HepG2 (cell line): ENCODE data around the gene ELANE. TPM values are rescaled to one million over a fixed set of nuclear protein-coding genes. Genes with fewer than 3 reads are reported as not detected.

Source experiments
- ATAC-seq: fragments of 200-7000 bp; cut with Tn5 transposase; 3 replicates; pipeline ENCODE4 v1.9.1; 2020; ENCODE audit warnings: mild to moderate bottlenecking, moderate library complexity
- BruUV-seq: library from RNA; stranded (reverse); fragments of 400-500 nt; replicated peaks from 2 replicates; lab custom pipeline; 2021; lab: Mats Ljungman, UMichigan
- CTCF ChIA-PET: fragments of 300-600 bp; formaldehyde crosslinking; extraction: SDS; loops from one replicate; lab custom pipeline; 2021; ENCODE audit warnings: low total read pairs, inconsistent platforms, low intra/inter-chr PET ratio; lab: Yijun Ruan, JAX
- POLR2A ChIA-PET: fragments of 350-600 bp; sonication (Branson Sonifier 250); formaldehyde crosslinking; loops from one replicate; lab custom pipeline; 2020; ENCODE audit warnings: antibody characterized with exemption, inconsistent platforms; lab: Yijun Ruan, JAX
- DNase-seq: peaks from one replicate; pipeline ENCODE4 v3.0.0-alpha.2; 2015; ENCODE audit warnings: low spot score
- FAIRE-seq: peaks from 3 replicates; lab custom pipeline; 2011; peaks lifted over from hg19 to GRCh38; lab: Jason Lieb, UNC
- H2AFZ ChIP-seq: one replicate; pipeline ENCODE4 v1.6.1; 2011; ENCODE audit warnings: low read length, inconsistent platforms
- H3K27ac ChIP-seq: fragments of 300-600 bp; 3 replicates; pipeline ENCODE4 v1.8.0; 2011; ENCODE audit warnings: mixed run types, mild to moderate bottlenecking, mixed read lengths, low read length, inconsistent platforms; ENCODE audit not compliant: insufficient read depth; ENCODE audit errors: extremely low read length
- H3K27me3 ChIP-seq, 2 experiments: fragments of 200-600 bp in 1 of 2; 2 replicates in 1 of 2; 3 replicates in 1 of 2; pipeline versions ENCODE4 v1.6.0 to v1.8.0; 2011; ENCODE audit warnings: low read length in 2 of 2, mild to moderate bottlenecking in 2 of 2, moderate library complexity in 2 of 2, inconsistent platforms in 1 of 2; ENCODE audit not compliant: insufficient read depth in 2 of 2, control insufficient read depth in 1 of 2
- H3K36me3 ChIP-seq, 2 experiments: fragments of 200-600 bp in 1 of 2; replicated peaks in 1 of 2; 2 replicates in 1 of 2; 3 replicates in 1 of 2; pipeline versions ENCODE4 v1.5.1 to v1.8.0; 2011; ENCODE audit warnings: low read length in 2 of 2, inconsistent platforms in 1 of 2; ENCODE audit not compliant: insufficient read depth in 2 of 2, control insufficient read depth in 1 of 2
- H3K4me1 ChIP-seq: 2 replicates; pipeline ENCODE4 v1.5.1; 2012; ENCODE audit warnings: low read length, inconsistent platforms; ENCODE audit not compliant: insufficient read depth
- H3K4me2 ChIP-seq: 2 replicates; pipeline ENCODE4 v1.6.0; 2011; ENCODE audit warnings: low read depth, low read length, inconsistent platforms
- H3K4me3 ChIP-seq, 3 experiments: fragments of 200-600 bp in 1 of 3; sonication (generic), shearing (Covaris generic) in 1 of 3; replicated peaks in 1 of 3; 2 replicates each; pipeline ENCODE4 v1.5.1; 2011 to 2016; ENCODE audit warnings: low read length in 3 of 3, inconsistent platforms in 2 of 3, low read depth in 2 of 3, mild to moderate bottlenecking in 2 of 3, control low read depth in 1 of 3, mixed read lengths in 1 of 3; ENCODE audit not compliant: insufficient read depth in 1 of 3
- H3K79me2 ChIP-seq: one replicate; pipeline ENCODE4 v1.6.1; 2011; ENCODE audit warnings: low read length, inconsistent platforms; ENCODE audit not compliant: insufficient read depth
- H3K9ac ChIP-seq: 2 replicates; pipeline ENCODE4 v1.6.0; 2011; ENCODE audit warnings: mild to moderate bottlenecking, low read depth, low read length, inconsistent platforms; ENCODE audit not compliant: insufficient read depth
- H3K9me3 ChIP-seq: 2 replicates; pipeline ENCODE4 v1.5.1; 2012; ENCODE audit warnings: mild to moderate bottlenecking, low read length
- H4K20me1 ChIP-seq: 2 replicates; pipeline ENCODE4 v1.6.0; 2011; ENCODE audit warnings: inconsistent platforms, mild to moderate bottlenecking, low read length, moderate library complexity; ENCODE audit not compliant: insufficient read depth
- AGO1 ChIP-seq: fragments of 200-400 bp; formaldehyde crosslinking; IDR thresholded peaks from 2 replicates; pipeline ENCODE4 v1.6.1; 2017; ENCODE audit warnings: mild to moderate bottlenecking, low read depth, low read length, moderate library complexity; ENCODE audit not compliant: poor library complexity, severe bottlenecking
- AKAP8 ChIP-seq: sonication (generic); formaldehyde crosslinking; IDR thresholded peaks from 2 replicates; pipeline ENCODE4 v1.5.1; 2020; ENCODE audit warnings: mild to moderate bottlenecking, missing genetic modification reagents
- CREBL2 ChIP-seq: sonication (generic); formaldehyde crosslinking; IDR thresholded peaks from 2 replicates; pipeline ENCODE4 v1.8.1; 2023; ENCODE audit warnings: missing genetic modification reagents, mild to moderate bottlenecking, borderline replicate concordance
- HOXA3 ChIP-seq: sonication (generic); formaldehyde crosslinking; IDR thresholded peaks from 2 replicates; pipeline ENCODE4 v1.5.0; 2020; ENCODE audit warnings: missing genetic modification reagents
- MAFF ChIP-seq: IDR thresholded peaks from 2 replicates; pipeline ENCODE4 v1.6.1; 2011; ENCODE audit warnings: low read depth, low read length, improper control_type of control experiment
- MEIS2 ChIP-seq: sonication (generic); formaldehyde crosslinking; IDR thresholded peaks from 2 replicates; pipeline ENCODE4 v1.9.0; 2021; ENCODE audit warnings: mild to moderate bottlenecking, missing genetic modification reagents
- NR1H2 ChIP-seq: sonication (generic); formaldehyde crosslinking; IDR thresholded peaks from 2 replicates; pipeline ENCODE4 v1.8.1; 2022; ENCODE audit warnings: low read depth, missing genetic modification reagents, borderline replicate concordance
- POLR2AphosphoS5 ChIP-seq: IDR thresholded peaks from 2 replicates; pipeline ENCODE4 v1.6.1; 2012; ENCODE audit warnings: low read depth, low read length
- POLR2G ChIP-seq: fragments of 200-400 bp; formaldehyde crosslinking; IDR thresholded peaks from 2 replicates; pipeline ENCODE4 v1.6.1; 2018; ENCODE audit warnings: mild to moderate bottlenecking, low read depth, low read length, moderate library complexity
- SATB2 ChIP-seq: sonication (generic); formaldehyde crosslinking; IDR thresholded peaks from 2 replicates; pipeline ENCODE4 v1.5.0; 2020; ENCODE audit warnings: missing genetic modification reagents
- SRSF4 ChIP-seq: fragments of 200-400 bp; formaldehyde crosslinking; IDR thresholded peaks from one replicate; pipeline ENCODE4 v1.6.1; 2018; ENCODE audit warnings: mild to moderate bottlenecking, low read depth, low read length, moderate library complexity; ENCODE audit not compliant: poor library complexity, severe bottlenecking
- ZC3H13 ChIP-seq: sonication (generic); formaldehyde crosslinking; IDR thresholded peaks from 2 replicates; pipeline ENCODE4 v1.8.1; 2023; ENCODE audit warnings: mild to moderate bottlenecking, missing genetic modification reagents, moderate library complexity
- ZHX1 ChIP-seq: sonication (generic); formaldehyde crosslinking; IDR thresholded peaks from 2 replicates; pipeline ENCODE4 v1.8.1; 2022; ENCODE audit warnings: low read depth, mild to moderate bottlenecking, missing genetic modification reagents
- WGBS: methylation state at CpG from one replicate; pipeline ENCODE4 v1.1.6; 2017; ENCODE audit warnings: low lambda C conversion rate; 5-methylcytosine and 5-hydroxymethylcytosine counted together
- in situ Hi-C: cut with HindIII; loops from 2 replicates; pipeline ENCODE4 v1.10.0; 2017; ENCODE audit warnings: low pct_unique_long_range_greater_than_20kb; ENCODE audit not compliant: extremely low pct_ligation_motif_present
- intact Hi-C: fragments of 100-400 bp; cut with micrococcal nuclease; formaldehyde crosslinking; loops from one replicate; pipeline ENCODE4 v1.10.0; 2022; ENCODE audit not compliant: unreplicated experiment
- polyA plus RNA-seq, 8 experiments: library from polyadenylated mRNA; depleted of rRNA in 3 of 8; stranded (reverse) in 7 of 8; unstranded in 1 of 8; fragments of >200 nt; fragmentation: Illumina TruSeq in 4 of 8; extraction: Trizol in 4 of 8; gene quantifications; 2 replicates each; pipeline versions ENCODE4 v1.2.1 to v1.2.3, GENCODE V29; 2011 to 2016; ENCODE audit warnings: low read depth in 4 of 8, missing spikeins in 1 of 8, mixed read lengths in 1 of 8; ENCODE audit not compliant: insufficient read depth in 1 of 8
- total RNA-seq, 5 experiments: library from RNA; depleted of rRNA; stranded (reverse); fragments of >200 nt; fragmentation: Illumina TruSeq; extraction: Trizol; gene quantifications; 2 replicates each; pipeline ENCODE4 v1.2.3, GENCODE V29; 2016; ENCODE audit warnings: low read depth in 1 of 5

The ELANE gene
- total and polyA plus RNA-seq, 2 of the 13 experiments (the other 11 are each of a cell fraction or from before 2014, with no cell fraction given) = not detected

- peaks cover 29% of the 10 kb centered on the region for H4K20me1 ChIP-seq
- BruUV-seq = no TSS peak
- in situ Hi-C loops (no loop called here), intact Hi-C loops (no loop called here)
- ChIA-PET CTCF (no interaction called here), POLR2A (no interaction called here)
- no peak overlapping the region for H2AFZ ChIP-seq
- FAIRE-seq (no peak), ATAC-seq (peak; percentile 1), DNase-seq (no peak)
- peaks cover 16 to 34% of the 10 kb centered on the region in 2 experiments; a peak in 4 of 5 replicates for H3K36me3 ChIP-seq
- H3K9me3 ChIP-seq = no peaks in the 10 kb centered on the region
- no peaks in the 10 kb centered on the region for H3K4me1 ChIP-seq
- WGBS = 97% methylated on average over 79 of the region's 87 CpGs
- no peaks in the 10 kb centered on the region for H3K79me2 ChIP-seq
- no peak overlapping the region for H3K27ac ChIP-seq
- H3K9ac ChIP-seq = no peak overlapping the region
- no peak overlapping the region for H3K4me2 ChIP-seq
- H3K27me3 ChIP-seq = no peaks in the 10 kb centered on the region
- H3K4me3 ChIP-seq = no peak overlapping the region
- TF ChIP-seq POLR2G (peak; percentile 78; the same call in 1 of the 2 replicates), AGO1 (peak; percentile 93), AKAP8 (0 out of 2 replicates have a peak, but pooled peaks have one; percentile 61), MAFF (peak; percentile 54; the same call in 1 of the 2 replicates), ZC3H13 (CRISPR knock-in tag) (0 out of 2 replicates have a peak, but pooled peaks have one; percentile 8), MEIS2 (CRISPR knock-in tag) (no peak), HOXA3 (CRISPR knock-in tag) (peak; percentile 47; the same call in 1 of the 2 replicates), NR1H2 (CRISPR knock-in tag) (no peak), ZHX1 (CRISPR knock-in tag) (peak; percentile 38; the same call in 1 of the 2 replicates), SATB2 (no peak), POLR2AphosphoS5 (0 out of 2 replicates have a peak, but pooled peaks have one; percentile 10), SRSF4 (peak; percentile 91), CREBL2 (CRISPR knock-in tag) (no peak)
These were observed 38.6 kb upstream of the ELANE start for GRCh38 chr19:813219-814151.
